SK-N-SH (cell line): ENCODE results near the gene NOXRED1. TPM values are rescaled to one million over a fixed set of nuclear protein-coding genes. Genes with fewer than 3 reads are reported as not detected.

Experiments used
- CTCF ChIA-PET: fragments of 300-600, 350-600 bp; formaldehyde crosslinking; extraction: SDS; loops from one replicate; lab custom pipeline; 2021; lab: Yijun Ruan, JAX
- POLR2A ChIA-PET: fragments of 350-600 bp; sonication (Branson Sonifier 250); formaldehyde crosslinking; extraction: SDS; loops from one replicate; lab custom pipeline; 2020; ENCODE audit warnings: antibody characterized with exemption, inconsistent platforms; lab: Yijun Ruan, JAX
- DNase-seq: peaks from one replicate; pipeline ENCODE4 v3.0.0; 2012
- H2AFZ ChIP-seq: fragments of 200-600 bp; sonication (generic); 2 replicates; pipeline ENCODE4 v1.8.1; 2016; ENCODE audit warnings: antibody characterized with exemption, mild to moderate bottlenecking, low read depth
- H3F3A ChIP-seq: fragments of 200-600 bp; sonication (generic); replicated peaks from 2 replicates; pipeline ENCODE3; 2016; ENCODE audit warnings: antibody characterized with exemption, mild to moderate bottlenecking; ENCODE audit not compliant: insufficient read depth
- H3K27ac ChIP-seq, 2 experiments: fragments of 200-500 bp in 1 of 2; fragments of 200-600 bp in 1 of 2; sonication (Bioruptor generic) in 1 of 2; sonication (generic), shearing (Covaris generic) in 1 of 2; 2 replicates each; pipeline versions ENCODE4 v1.5.1 to v1.6.1; 2014 to 2016; ENCODE audit warnings: low read depth in 2 of 2, inconsistent platforms in 1 of 2, low read length in 1 of 2, mild to moderate bottlenecking in 1 of 2, mixed read lengths in 1 of 2
- H3K27me3 ChIP-seq: fragments of 200-600 bp; sonication (generic), shearing (Covaris generic); 2 replicates; pipeline ENCODE4 v1.6.1; 2016; ENCODE audit warnings: mixed run types; ENCODE audit not compliant: insufficient read depth
- H3K36me3 ChIP-seq, 2 experiments: fragments of 200-500 bp in 1 of 2; fragments of 200-600 bp in 1 of 2; sonication (Bioruptor generic) in 1 of 2; sonication (generic) in 1 of 2; replicated peaks in 1 of 2; 2 replicates each; pipeline versions ENCODE3 to v1.5.1; 2014 to 2016; ENCODE audit warnings: low read length in 1 of 2, mild to moderate bottlenecking in 1 of 2; ENCODE audit not compliant: insufficient read depth in 2 of 2, control insufficient read depth in 1 of 2
- H3K4me1 ChIP-seq, 2 experiments: fragments of 200-500 bp in 1 of 2; fragments of 200-600 bp in 1 of 2; sonication (Bioruptor generic) in 1 of 2; sonication (generic), shearing (Covaris generic) in 1 of 2; 2 replicates each; pipeline versions ENCODE4 v1.5.1 to v1.6.1; 2014 to 2016; ENCODE audit warnings: low read depth in 1 of 2, low read length in 1 of 2, mixed run types in 1 of 2; ENCODE audit not compliant: insufficient read depth in 2 of 2, control insufficient read depth in 1 of 2
- H3K4me2 ChIP-seq: fragments of 200-600 bp; sonication (generic), shearing (Covaris generic); 2 replicates; pipeline ENCODE4 v1.6.1; 2017; ENCODE audit warnings: mixed run types
- H3K4me3 ChIP-seq, 2 experiments: fragments of 200-500 bp in 1 of 2; fragments of 200-600 bp in 1 of 2; sonication (Bioruptor generic) in 1 of 2; sonication (generic), shearing (Covaris generic) in 1 of 2; 2 replicates each; pipeline versions ENCODE4 v1.5.1 to v1.8.1; 2014 to 2016; ENCODE audit warnings: low read depth in 2 of 2, inconsistent platforms in 1 of 2, low read length in 1 of 2, mild to moderate bottlenecking in 1 of 2, mixed read lengths in 1 of 2, moderate library complexity in 1 of 2
- H3K79me2 ChIP-seq: fragments of 200-600 bp; sonication (generic); 2 replicates; pipeline ENCODE4 v1.8.1; 2017; ENCODE audit warnings: mild to moderate bottlenecking; ENCODE audit not compliant: insufficient read depth
- H3K9ac ChIP-seq: fragments of 200-600 bp; sonication (generic); 2 replicates; pipeline ENCODE4 v1.6.1; 2017; ENCODE audit warnings: mixed run types
- H3K9me2 ChIP-seq: fragments of 200-600 bp; sonication (generic); 2 replicates; pipeline ENCODE4 v1.6.1; 2017; ENCODE audit warnings: mixed run types
- H3K9me3 ChIP-seq: fragments of 200-600 bp; sonication (generic); 2 replicates; pipeline ENCODE4 v1.6.1; 2017; ENCODE audit warnings: mixed run types, mild to moderate bottlenecking, moderate library complexity
- H4K20me1 ChIP-seq: fragments of 200-600 bp; sonication (generic); 2 replicates; pipeline ENCODE4 v1.6.1; 2017; ENCODE audit warnings: mild to moderate bottlenecking, mixed run types; ENCODE audit not compliant: insufficient read depth
- EZH2phosphoT487 ChIP-seq: fragments of 200-600 bp; sonication (generic); IDR thresholded peaks from 2 replicates; pipeline ENCODE4 v1.6.1; 2017; ENCODE audit warnings: low read depth, mixed run types, mild to moderate bottlenecking, antibody characterized with exemption, moderate library complexity, borderline replicate concordance
- FOSL2 ChIP-seq: IDR thresholded peaks from 2 replicates; pipeline ENCODE4 v1.4.0; 2012; ENCODE audit warnings: low read depth, mild to moderate bottlenecking, moderate library complexity, borderline replicate concordance
- FOXJ3 ChIP-seq: sonication (generic); formaldehyde crosslinking; IDR thresholded peaks from 2 replicates; pipeline ENCODE4 v1.5.1; 2020; ENCODE audit warnings: mild to moderate bottlenecking, missing genetic modification reagents
- FOXM1 ChIP-seq: IDR thresholded peaks from 2 replicates; pipeline ENCODE4 v1.4.0; 2012; ENCODE audit warnings: low read depth, mild to moderate bottlenecking
- GABPA ChIP-seq: IDR thresholded peaks from 2 replicates; pipeline ENCODE4 v1.4.0; 2012; ENCODE audit warnings: low read depth, mild to moderate bottlenecking
- GATA2 ChIP-seq: sonication (generic); formaldehyde crosslinking; IDR thresholded peaks from 2 replicates; pipeline ENCODE4 v1.5.0; 2020; ENCODE audit warnings: mild to moderate bottlenecking, missing genetic modification reagents
- JUND ChIP-seq: IDR thresholded peaks from 2 replicates; pipeline ENCODE4 v1.4.0; 2012
- MAX ChIP-seq: IDR thresholded peaks from 2 replicates; pipeline ENCODE4 v1.4.0; 2012; ENCODE audit warnings: low read depth
- MXI1 ChIP-seq: IDR thresholded peaks from 2 replicates; pipeline ENCODE4 v1.6.1; 2012; ENCODE audit warnings: mild to moderate bottlenecking, low read depth, low read length, improper control_type of control experiment
- PBX3 ChIP-seq: IDR thresholded peaks from 2 replicates; pipeline ENCODE4; 2012
- RAD21 ChIP-seq: IDR thresholded peaks from 2 replicates; pipeline ENCODE4 v1.6.1; 2012; ENCODE audit warnings: mild to moderate bottlenecking, low read length
- RCOR1 ChIP-seq: fragments of 150-350 bp; IDR thresholded peaks from 2 replicates; pipeline ENCODE4 v1.6.1; 2017; ENCODE audit warnings: antibody characterized with exemption, low read length
- REST ChIP-seq: IDR thresholded peaks from 2 replicates; pipeline ENCODE4 v1.6.1; 2012; ENCODE audit warnings: mild to moderate bottlenecking, low read depth, low read length, moderate library complexity
- RFX5 ChIP-seq: IDR thresholded peaks from 2 replicates; pipeline ENCODE4 v1.6.1; 2012; ENCODE audit warnings: mild to moderate bottlenecking, improper control_type of control experiment, low read length
- RXRA ChIP-seq: IDR thresholded peaks from 2 replicates; pipeline ENCODE4 v1.4.0; 2012; ENCODE audit warnings: low read depth, mild to moderate bottlenecking, borderline replicate concordance
- SIN3A ChIP-seq: IDR thresholded peaks from 2 replicates; pipeline ENCODE4 v1.6.1; 2012; ENCODE audit warnings: low read depth, mild to moderate bottlenecking, low read length, moderate library complexity, borderline replicate concordance
- SMC3 ChIP-seq: IDR thresholded peaks from 2 replicates; pipeline ENCODE4 v1.6.1; 2012; ENCODE audit warnings: low read depth, low read length, improper control_type of control experiment
- TCF12 ChIP-seq: IDR thresholded peaks from 2 replicates; pipeline ENCODE4 v1.4.0; 2012
- YY1 ChIP-seq: IDR thresholded peaks from 2 replicates; pipeline ENCODE4 v1.4.0; 2012; ENCODE audit warnings: low read depth, mild to moderate bottlenecking
- WGBS: methylation state at CpG from one replicate; pipeline ENCODE4 v1.1.6; 2017; ENCODE audit warnings: low lambda C conversion rate; 5-methylcytosine and 5-hydroxymethylcytosine counted together
- polyA plus RNA-seq, 3 experiments: library from polyadenylated mRNA; depleted of rRNA; stranded (reverse); fragments of >200 nt; gene quantifications; 2 replicates each; pipeline ENCODE4 v1.2.3, GENCODE V29; 2012
- TF ChIP-seq, protein P1 (sequence below): IDR thresholded peaks from 2 replicates; pipeline ENCODE4 v1.4.0; 2012; ENCODE audit warnings: low read depth, borderline replicate concordance
- TF ChIP-seq, protein P2 (sequence below): fragments of 150-350 bp; IDR thresholded peaks from 2 replicates; pipeline ENCODE4 v1.6.1; 2016; ENCODE audit warnings: mild to moderate bottlenecking, low read depth, low read length

NOXRED1 gene
- polyA plus RNA-seq, 1 of the 3 experiments (the other 2 are of a cell fraction): 0.21 TPM

DNA sequence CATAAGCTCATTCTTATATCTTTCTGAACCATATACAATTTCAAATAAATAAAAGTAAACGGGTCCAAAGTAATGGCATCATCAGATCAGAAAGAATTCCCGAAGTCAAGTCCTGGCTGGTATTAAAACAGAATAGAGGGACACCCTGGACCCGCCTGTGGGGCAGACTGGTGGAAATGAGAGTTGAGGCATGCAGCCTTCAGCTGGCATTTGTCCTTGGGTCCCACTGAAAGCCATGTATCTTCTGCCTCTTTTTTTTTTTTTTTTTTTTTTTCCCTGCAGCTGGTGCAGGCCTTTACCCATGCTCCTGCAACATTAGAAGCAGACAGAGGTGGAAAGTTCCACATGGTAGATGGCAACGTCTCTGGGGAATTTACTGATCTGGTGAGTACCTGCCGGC is 44.5 kb upstream of the NOXRED1 start (continued):
- no peak for TF ChIP-seq REST
- no peak for TF ChIP-seq RFX5
- TF ChIP-seq FOSL2: no peak
- TF ChIP-seq MAX: no peak
- TF ChIP-seq EZH2phosphoT487: no peak
- no peak for TF ChIP-seq SIN3A

DNA sequence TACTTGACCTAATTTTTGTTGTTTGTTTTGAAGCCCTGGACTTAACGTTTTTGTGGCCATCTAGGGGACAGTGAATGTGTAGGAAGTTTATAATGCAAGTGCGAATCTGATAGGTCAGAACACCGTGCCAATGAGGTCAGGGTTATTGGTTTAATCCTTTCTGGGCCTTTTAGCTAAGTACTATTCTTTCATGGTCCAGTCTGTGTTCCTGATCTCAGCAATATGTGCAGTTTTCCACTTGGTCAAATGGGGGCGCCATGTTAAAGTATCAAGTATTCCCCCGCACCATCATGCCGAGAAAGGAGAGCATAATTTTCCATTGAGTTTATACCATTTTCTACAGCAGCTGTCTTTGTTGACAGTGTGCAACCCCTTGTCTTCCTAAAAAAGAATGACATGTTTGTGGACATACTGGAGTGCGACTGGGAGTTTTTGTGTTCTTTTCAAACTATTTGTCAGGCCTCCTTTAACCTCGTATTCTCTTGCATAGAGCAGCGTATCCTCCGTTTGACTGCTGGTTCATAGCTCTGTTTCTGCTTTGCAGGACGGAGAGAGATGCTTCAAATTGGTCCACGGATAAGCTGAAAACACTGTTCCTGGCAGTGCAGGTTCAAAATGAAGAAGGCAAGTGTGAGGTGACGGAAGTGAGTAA is 35.9 kb upstream of the NOXRED1 start:
- Histone ChIP-seq H3K4me1 (peaks cover 12% of the 10 kb centered on the region in 2 experiments; a peak in 3 of 4 replicates), H3K27me3 (no peaks in the 10 kb centered on the region), H4K20me1 (peaks cover 13% of the 10 kb centered on the region), H3K4me3 (peak overlapping the region; percentile 96 to 99), H3F3A (peaks cover 4% of the 10 kb centered on the region), H3K27ac (peak overlapping the region in 1 of 2 experiments; percentile 92; a peak in 1 of 4 replicates), H3K4me2 (peak overlapping the region; percentile 79), H2AFZ (no peak overlapping the region), H3K79me2 (peaks cover 68% of the 10 kb centered on the region), H3K36me3 (peaks cover 39 to 45% of the 10 kb centered on the region in 2 experiments), H3K9ac (peak overlapping the region; percentile 88), H3K9me3 (no peaks in the 10 kb centered on the region), H3K9me2 (no peaks in the 10 kb centered on the region)
- 34% methylated on average over 13 of the region's 13 CpGs for WGBS
- ChIA-PET POLR2A (interaction anchor here (1.0 to 1.3 kb wide), 3 partner anchors 82 to 138 kb away, joined by 3 read pairs; partner anchors contain the start of genes GSTZ1, SAMD15 and TMED8), CTCF (interaction anchor here (0.7 to 2.9 kb wide), 36 partner anchors 9 to 1227 kb away, joined by 3 to 40 read pairs (median 4); partner anchors contain the start of genes ALKBH1, ISM2 and SLIRP)
- peak; percentile 63 for DNase-seq
- TF ChIP-seq RCOR1: no peak
- no peak for TF ChIP-seq GATA2 (CRISPR knock-in tag)
- TF ChIP-seq, protein P1, sequence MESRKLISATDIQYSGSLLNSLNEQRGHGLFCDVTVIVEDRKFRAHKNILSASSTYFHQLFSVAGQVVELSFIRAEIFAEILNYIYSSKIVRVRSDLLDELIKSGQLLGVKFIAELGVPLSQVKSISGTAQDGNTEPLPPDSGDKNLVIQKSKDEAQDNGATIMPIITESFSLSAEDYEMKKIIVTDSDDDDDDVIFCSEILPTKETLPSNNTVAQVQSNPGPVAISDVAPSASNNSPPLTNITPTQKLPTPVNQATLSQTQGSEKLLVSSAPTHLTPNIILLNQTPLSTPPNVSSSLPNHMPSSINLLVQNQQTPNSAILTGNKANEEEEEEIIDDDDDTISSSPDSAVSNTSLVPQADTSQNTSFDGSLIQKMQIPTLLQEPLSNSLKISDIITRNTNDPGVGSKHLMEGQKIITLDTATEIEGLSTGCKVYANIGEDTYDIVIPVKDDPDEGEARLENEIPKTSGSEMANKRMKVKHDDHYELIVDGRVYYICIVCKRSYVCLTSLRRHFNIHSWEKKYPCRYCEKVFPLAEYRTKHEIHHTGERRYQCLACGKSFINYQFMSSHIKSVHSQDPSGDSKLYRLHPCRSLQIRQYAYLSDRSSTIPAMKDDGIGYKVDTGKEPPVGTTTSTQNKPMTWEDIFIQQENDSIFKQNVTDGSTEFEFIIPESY: no peak
- TF ChIP-seq RAD21: peak; percentile 67
- no peak for TF ChIP-seq MAX
- TF ChIP-seq, protein P2, sequence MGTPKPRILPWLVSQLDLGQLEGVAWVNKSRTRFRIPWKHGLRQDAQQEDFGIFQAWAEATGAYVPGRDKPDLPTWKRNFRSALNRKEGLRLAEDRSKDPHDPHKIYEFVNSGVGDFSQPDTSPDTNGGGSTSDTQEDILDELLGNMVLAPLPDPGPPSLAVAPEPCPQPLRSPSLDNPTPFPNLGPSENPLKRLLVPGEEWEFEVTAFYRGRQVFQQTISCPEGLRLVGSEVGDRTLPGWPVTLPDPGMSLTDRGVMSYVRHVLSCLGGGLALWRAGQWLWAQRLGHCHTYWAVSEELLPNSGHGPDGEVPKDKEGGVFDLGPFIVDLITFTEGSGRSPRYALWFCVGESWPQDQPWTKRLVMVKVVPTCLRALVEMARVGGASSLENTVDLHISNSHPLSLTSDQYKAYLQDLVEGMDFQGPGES: no peak
- no peak for TF ChIP-seq FOXM1
- TF ChIP-seq JUND: no peak
- no peak for TF ChIP-seq TCF12
- TF ChIP-seq FOSL2: no peak
- no peak for TF ChIP-seq YY1
- TF ChIP-seq PBX3: no peak
- TF ChIP-seq MXI1: 0 out of 2 replicates have a peak, but pooled peaks have one; percentile 29
- TF ChIP-seq SMC3: peak; percentile 44
- TF ChIP-seq RXRA: no peak
- no peak for TF ChIP-seq GABPA
- no peak for TF ChIP-seq FOXJ3
- 0 out of 2 replicates have a peak, but pooled peaks have one; percentile 53 for TF ChIP-seq SIN3A
